Measurements from ENCODE around the gene KRTAP12-3. TPM values are rescaled to one million over a fixed set of nuclear protein-coding genes. Genes with fewer than 3 reads are reported as not detected.

KRTAP12-3 gene
- total RNA-seq, 1 experiment from 2014 or later = not detected

DNA sequence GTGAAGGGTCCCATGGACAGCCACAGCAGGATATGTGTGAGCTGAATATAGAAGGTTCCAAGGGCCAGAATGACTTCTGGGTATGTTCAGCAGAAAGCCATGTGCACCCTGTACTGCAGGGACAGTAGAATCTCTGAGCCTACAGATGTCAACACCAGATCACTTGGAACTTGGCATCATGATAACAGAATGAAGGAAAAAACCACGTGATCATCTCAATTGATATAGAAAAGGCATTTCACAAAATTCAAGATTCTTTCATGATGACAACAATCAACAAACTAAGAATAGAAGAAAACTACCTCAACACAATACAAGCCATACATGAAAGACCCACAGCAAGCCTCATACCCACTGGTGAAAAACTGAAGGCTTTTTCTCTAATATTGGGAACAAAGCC lies 9.9 kb downstream of the KRTAP12-3 start (continued):
- TF ChIP-seq ZNF512 (CRISPR knock-in tag; IDR thresholded peaks at IDR 0.05; ENCODE audit: borderline replicate concordance) = no peak

DNA sequence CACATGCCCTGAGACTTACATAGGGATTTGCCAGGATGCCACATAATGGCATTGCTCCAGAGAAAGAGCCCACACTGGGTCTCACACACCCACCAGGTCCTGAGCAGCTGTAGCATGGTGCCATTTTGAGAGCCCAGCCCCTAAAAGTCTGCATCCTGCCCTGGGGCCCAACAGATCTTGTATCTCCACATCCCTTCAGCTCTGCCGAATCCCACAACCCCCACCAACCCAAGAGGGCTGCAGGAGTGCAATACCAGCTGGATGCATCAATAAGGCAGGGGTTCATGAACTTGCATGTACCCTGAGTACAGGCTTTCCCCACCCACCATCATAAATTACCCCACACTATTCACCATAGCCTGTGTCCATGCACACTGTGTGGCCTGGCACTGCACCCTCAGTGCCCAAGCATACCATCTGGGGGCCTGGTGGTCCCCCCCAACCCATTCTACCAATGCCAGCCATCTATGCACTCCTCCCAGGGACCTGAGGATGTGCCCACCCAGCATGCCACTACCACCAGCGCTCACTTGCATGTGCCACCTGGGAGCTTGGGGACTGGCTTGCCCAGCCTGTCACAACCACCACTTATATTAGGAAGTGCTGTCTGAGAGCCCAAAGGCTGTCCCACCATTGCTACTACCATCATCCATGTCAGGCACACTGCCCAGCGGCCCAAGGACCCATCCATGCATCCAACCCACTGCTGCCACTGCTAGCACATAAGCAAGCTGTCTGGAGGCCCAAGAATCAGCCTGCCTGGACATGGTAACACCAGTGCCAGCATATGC lies 13.1 kb downstream of the KRTAP12-3 start:
- CTCF ChIA-PET = no interaction called here
- peaks cover 47% of the 10 kb centered on the region for H3K36me3 Mint-ChIP-seq
- peaks cover 2% of the 10 kb centered on the region for H3K27me3 Mint-ChIP-seq (ENCODE audit: low read depth)
- H3K9me3 Mint-ChIP-seq = peaks cover 54% of the 10 kb centered on the region
- peaks cover 3% of the 10 kb centered on the region; the same call in 1 of the 2 replicates for H3K4me1 Mint-ChIP-seq
- H3K4me3 Mint-ChIP-seq = no peak overlapping the region
- TF ChIP-seq, protein P1, sequence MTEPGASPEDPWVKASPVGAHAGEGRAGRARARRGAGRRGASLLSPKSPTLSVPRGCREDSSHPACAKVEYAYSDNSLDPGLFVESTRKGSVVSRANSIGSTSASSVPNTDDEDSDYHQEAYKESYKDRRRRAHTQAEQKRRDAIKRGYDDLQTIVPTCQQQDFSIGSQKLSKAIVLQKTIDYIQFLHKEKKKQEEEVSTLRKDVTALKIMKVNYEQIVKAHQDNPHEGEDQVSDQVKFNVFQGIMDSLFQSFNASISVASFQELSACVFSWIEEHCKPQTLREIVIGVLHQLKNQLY (CRISPR knock-in tag; IDR thresholded peaks at IDR 0.05) = no peak
- no peak for TF ChIP-seq ZNF512 (CRISPR knock-in tag; IDR thresholded peaks at IDR 0.05; ENCODE audit: borderline replicate concordance)
- no peak for TF ChIP-seq TCF7 (CRISPR knock-in tag; IDR thresholded peaks at IDR 0.05; ENCODE audit: low read depth)
- TF ChIP-seq, protein P2, sequence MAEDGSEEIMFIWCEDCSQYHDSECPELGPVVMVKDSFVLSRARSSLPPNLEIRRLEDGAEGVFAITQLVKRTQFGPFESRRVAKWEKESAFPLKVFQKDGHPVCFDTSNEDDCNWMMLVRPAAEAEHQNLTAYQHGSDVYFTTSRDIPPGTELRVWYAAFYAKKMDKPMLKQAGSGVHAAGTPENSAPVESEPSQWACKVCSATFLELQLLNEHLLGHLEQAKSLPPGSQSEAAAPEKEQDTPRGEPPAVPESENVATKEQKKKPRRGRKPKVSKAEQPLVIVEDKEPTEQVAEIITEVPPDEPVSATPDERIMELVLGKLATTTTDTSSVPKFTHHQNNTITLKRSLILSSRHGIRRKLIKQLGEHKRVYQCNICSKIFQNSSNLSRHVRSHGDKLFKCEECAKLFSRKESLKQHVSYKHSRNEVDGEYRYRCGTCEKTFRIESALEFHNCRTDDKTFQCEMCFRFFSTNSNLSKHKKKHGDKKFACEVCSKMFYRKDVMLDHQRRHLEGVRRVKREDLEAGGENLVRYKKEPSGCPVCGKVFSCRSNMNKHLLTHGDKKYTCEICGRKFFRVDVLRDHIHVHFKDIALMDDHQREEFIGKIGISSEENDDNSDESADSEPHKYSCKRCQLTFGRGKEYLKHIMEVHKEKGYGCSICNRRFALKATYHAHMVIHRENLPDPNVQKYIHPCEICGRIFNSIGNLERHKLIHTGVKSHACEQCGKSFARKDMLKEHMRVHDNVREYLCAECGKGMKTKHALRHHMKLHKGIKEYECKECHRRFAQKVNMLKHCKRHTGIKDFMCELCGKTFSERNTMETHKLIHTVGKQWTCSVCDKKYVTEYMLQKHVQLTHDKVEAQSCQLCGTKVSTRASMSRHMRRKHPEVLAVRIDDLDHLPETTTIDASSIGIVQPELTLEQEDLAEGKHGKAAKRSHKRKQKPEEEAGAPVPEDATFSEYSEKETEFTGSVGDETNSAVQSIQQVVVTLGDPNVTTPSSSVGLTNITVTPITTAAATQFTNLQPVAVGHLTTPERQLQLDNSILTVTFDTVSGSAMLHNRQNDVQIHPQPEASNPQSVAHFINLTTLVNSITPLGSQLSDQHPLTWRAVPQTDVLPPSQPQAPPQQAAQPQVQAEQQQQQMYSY (CRISPR knock-in tag; IDR thresholded peaks at IDR 0.05) = no peak
- TF ChIP-seq ZNF671 (CRISPR knock-in tag; IDR thresholded peaks at IDR 0.05) = no peak
- no peak for TF ChIP-seq SMAD3 (CRISPR knock-in tag; IDR thresholded peaks at IDR 0.05; ENCODE audit: borderline replicate concordance)
- no peak for TF ChIP-seq ZNF317 (CRISPR knock-in tag; IDR thresholded peaks at IDR 0.05; ENCODE audit: borderline replicate concordance, low read depth)
- TF ChIP-seq ZBTB43 (CRISPR knock-in tag; IDR thresholded peaks at IDR 0.05) = no peak
- TF ChIP-seq RELA (CRISPR knock-in tag; IDR thresholded peaks at IDR 0.05; ENCODE audit: borderline replicate concordance) = no peak
- TF ChIP-seq ZNF121 (CRISPR knock-in tag; IDR thresholded peaks at IDR 0.05) = no peak
- no peak for TF ChIP-seq ESRRA (CRISPR knock-in tag; IDR thresholded peaks at IDR 0.05; ENCODE audit: borderline replicate concordance)
- no peak for TF ChIP-seq EMX1 (CRISPR knock-in tag; IDR thresholded peaks at IDR 0.05)
- no peak for TF ChIP-seq NFE2L1 (CRISPR knock-in tag; IDR thresholded peaks at IDR 0.05)
- no peak for TF ChIP-seq CREM (CRISPR knock-in tag; IDR thresholded peaks at IDR 0.05)
- no peak for TF ChIP-seq ZMAT4 (CRISPR knock-in tag; IDR thresholded peaks at IDR 0.05)
- no peak for TF ChIP-seq ZNF219 (CRISPR knock-in tag; IDR thresholded peaks at IDR 0.05; ENCODE audit: borderline replicate concordance)
- TF ChIP-seq ZNF416 (CRISPR knock-in tag; IDR thresholded peaks at IDR 0.05) = no peak
- TF ChIP-seq ETV6 (CRISPR knock-in tag; IDR thresholded peaks at IDR 0.05) = no peak
- DNase-seq (ENCODE audit: low spot score) = no peak
- POLR2A ChIA-PET = no interaction called here
- ATAC-seq = no peak
- no peak overlapping the region for H3K27ac Mint-ChIP-seq

Data from WTC11 (cell line).